GM18520 (cell line): ENCODE results near the gene CEP83.
A peak's percentile ranks its signal among the peaks of the same experiment; 100 is the strongest.
"Not testable (repeated sequence)": the region's sequence is repeated elsewhere in the genome, so short reads cannot be mapped to it uniquely, and the experiment has no call there.

Experiments
- ATAC-seq: cut with Tn5 transposase; IDR thresholded peaks from one replicate; pipeline ENCODE4 v1.9.1; 2021; ENCODE audit not compliant: unreplicated experiment

CEP83 gene

DNA sequence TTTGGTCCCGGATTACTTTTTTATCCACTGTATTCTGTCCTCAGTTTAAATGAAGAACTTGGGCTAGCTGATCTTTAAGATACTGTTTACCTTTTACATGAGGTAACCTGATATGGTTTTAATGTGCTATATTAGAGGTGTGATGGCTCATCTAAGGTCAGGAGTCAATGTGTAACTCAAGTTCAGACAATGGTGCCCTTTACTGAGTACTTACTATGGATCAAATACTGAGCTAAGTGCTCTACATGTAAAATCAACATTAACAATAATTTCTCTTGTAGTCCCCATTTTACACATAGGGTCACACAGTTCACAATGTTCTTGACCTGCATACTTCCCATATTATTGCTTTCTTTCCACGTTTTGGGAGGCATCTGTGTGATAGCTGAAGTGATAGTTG is 79.2 kb downstream of the CEP83 start:
- ATAC-seq, result no peak

DNA sequence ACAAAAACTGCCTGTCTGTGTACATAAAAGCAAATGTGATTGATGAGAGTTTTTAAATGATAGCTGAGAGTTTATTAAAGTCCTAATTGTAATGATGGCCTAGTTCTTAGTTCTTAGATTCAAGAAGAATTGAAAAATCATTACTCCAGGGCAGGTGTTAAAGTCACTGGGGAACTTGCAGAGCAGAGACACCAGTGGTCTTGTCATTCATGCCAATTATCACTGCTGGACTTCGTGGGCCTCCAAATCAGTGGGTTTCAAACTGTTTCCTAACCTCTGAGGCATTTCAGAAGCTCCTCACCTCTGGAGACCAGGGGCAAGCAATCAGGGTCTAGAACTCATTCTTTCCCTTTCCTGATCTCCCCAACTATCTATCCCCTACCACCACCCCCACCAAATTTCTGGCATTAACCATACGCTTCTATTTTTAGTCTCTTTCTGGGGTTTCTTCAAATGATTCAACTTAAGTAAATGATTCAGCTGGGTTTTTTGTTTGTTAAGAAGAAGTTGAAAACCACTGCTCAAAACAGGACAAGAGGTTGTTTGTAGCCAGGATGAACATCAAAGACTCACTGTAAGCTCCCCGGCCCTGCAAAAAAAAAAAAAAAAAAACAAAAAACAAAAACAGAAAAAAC is 80.1 kb downstream of the CEP83 start:
- ATAC-seq, result no peak

DNA sequence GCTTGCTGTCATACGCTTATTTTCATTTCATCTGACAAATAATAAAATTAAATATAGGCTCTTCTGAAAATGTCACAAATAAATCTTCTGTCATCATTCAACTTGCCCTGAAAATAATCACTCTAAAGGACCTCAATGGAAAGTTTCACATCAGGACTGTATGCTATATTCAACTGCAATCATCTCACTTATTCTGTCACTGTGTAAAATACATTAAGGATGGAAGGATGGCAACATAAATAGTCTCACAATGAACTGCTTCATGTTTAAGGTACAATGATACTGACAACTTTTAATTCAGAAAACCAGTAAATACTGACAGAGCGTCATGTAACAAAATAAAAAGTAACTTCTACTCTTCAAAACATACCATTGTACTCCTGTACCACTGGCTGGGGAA is 82.1 kb downstream of the CEP83 start:
- no peak for ATAC-seq

DNA sequence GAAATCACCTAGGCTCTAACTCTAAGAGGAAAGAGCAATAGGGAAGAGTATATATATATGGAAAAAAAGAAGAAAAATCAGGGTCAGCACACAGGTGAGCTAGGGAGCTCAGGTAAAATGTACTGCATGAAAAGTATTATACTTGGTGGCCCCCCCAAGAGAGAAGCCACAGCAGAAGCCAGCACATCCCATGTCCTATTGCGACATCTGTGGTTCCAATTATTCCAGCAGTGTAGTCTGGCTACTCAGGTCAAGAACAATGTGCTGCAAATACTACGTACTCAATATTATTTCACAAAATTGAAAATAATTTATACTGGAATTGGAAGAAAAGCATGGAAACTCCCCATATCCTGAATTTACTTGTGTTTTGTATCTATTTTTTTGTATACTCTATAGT is 85.5 kb downstream of the CEP83 start:
- ATAC-seq, result no peak

DNA sequence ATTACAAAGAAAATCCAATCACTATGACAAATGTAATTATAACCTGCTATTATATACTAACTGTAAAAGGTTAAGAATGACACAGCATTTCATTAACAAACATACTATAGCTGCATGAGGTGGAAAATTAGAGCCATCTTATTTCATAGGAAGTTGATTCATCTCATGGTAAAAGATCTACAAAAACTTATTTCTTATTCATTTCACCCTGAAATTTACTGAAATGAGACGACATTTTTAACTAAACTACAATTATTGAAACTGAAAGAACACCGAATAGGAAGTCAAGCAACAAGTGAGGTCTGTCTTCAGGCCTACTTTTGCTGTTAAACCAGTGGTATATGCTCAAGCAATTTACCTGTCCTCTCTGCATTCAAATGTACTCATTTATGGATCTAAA is 87.2 kb downstream of the CEP83 start:
- no peak for ATAC-seq

DNA sequence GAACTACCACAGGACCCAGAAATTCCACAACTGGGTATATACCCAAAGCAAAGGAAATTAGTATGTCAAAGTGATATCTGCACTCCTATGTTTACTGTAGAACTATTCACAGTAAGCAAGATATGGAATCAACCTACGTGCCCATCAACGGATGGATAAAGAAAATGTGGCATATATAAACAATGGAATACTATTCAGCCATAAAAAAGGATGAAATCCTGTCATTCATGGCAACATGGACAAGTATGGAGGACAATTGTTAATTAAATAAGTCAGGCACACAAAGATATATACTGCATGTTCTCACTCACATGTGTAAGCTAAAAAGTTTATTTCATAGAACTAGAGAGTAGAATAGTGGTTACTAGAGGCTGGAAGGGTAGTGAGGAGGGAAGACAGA is 97.0 kb downstream of the CEP83 start:
- no peak for ATAC-seq

DNA sequence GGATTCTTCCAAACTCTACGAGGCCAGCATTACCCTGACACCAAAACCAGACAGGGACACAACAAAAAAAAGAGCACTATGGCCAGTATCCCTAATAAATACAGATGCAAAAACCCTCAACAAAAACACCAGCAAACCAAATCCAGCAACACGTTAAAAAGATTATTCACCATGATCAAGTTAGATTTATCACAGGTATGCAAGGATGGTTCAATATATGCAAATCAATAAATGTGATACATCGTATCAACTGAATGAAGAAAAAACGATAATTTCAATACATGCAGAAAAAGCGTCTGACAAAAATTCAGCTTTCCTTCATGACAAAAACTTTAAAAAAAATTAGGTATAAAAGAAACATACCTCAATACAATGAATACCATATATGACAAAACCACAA is 99.9 kb downstream of the CEP83 start:
- no peak for ATAC-seq

DNA sequence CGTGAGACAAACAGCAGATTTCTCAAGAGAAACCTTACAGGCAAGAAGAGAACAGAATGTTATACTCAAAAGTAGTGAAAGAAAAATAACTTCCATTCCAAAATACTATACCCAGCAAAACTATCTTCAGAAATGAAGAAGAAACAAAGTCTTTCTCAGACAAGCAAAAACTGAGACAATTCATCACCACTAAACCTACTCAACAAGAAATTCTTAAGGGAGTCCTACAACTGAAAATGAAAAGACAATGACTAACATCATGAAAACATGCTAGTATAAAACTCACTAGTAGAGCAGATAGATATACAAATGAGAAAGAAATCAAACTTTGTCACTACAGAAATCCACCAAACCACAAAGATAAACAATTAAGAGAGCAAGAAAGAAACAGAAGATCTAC is 106.5 kb downstream of the CEP83 start:
- no peak for ATAC-seq

DNA sequence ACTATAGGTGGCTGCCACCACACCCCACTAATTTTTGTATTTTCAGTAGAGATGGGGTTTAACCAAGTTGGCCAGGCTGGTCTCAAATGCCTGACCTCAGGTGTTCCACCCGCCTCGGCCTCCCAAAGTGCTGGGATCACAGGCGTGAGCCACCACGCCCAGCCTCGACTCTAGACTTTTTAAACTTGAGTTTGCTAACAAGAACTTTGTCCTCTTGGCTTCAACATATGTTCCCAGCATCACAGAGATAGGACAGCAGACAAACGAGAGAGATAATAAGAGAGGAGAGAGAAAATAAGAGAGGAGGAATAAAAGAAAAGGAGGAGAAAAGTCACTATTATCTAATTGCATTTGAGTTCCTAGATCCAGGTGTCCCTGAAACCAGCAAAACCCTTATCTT is 119.1 kb downstream of the CEP83 start:
- ATAC-seq, result no peak

DNA sequence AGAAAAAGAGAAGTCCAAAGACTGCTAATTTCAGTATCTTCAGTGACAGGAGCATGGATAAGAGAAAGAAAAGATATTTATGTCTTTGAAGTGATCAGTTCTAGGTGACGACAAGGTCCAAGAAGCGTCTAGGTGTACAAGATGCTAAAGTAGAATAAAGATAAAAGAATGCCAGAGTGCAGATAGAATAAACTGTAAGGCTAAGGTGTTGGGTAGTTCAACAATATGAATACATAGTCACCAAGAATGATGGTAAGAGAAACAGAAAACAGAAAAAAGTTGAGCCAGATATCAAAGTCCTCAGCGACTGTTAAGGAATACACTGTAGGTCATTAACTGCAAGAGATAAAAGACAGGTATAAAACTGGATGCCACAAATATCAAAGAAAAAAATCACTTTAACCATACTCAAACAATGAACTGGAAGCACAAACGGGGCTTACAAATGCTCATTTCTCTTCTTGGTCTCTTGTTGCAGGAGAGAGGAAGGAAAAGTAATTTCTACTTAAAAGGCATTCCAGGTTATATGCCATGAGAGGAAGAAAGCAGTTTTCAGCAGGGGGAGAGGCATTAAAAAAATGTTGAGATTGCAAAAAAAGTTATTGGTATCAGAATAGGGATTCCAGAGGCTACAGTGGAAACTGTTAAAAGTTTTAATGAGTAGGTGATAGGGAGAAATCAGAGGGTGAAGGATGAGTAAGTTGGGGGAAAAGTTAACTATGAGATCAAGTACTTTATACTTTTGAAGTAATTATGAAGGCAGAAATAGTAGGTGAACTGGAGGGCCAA is 121.5 kb downstream of the CEP83 start:
- no peak for ATAC-seq

DNA sequence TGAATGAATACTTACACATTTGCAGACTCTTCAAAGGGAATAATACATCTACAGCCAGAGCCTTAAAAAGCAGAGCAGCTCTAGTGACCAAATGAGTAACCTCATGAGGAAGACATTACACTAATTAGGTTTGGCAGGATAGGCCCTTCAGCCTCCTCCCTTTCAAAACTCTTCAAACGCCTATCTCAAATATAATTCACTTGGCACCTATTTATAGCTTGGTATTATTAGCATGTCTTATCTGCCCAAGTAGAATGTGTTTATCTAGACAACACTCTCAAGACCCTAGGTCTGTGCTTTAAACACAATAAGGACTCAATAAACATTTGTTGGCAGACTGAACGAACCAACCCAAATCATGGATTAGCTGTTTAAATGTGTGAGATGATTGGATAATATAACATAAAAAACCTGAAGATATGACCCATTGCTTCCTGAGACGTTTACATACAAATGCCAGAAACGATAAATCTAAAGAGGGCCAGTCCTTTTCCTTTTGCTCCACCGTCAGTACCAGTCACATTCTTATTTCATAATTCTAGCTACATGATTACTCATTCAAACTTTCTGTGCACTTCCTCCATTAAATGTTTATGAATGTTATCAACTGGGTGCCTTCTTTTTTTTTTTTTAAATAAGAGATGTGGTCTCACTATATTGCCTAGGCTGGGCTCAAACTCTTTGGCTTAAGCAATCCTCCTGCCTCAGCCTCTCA is 123.3 kb downstream of the CEP83 start:
- ATAC-seq, result no peak

DNA sequence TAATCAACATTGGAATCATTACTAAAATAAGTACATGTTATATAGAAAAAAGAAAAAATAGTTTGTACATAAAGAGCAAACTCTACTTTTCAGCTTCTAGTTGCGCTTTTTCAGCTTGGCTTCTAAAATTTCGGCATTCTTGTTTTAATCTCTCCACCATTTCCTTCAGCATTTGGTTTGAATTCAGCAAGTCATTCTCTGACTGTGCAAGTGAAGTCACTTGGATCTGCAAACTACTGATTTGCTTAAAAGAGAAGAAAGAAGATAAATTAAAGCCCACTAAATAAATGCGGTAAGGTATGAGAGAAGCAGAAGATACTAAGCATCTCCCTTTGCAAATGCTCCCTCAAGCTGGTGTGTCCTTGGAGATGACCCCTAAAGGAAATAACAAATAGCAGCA is 126.3 kb downstream of the CEP83 start:
- ATAC-seq, result no peak

DNA sequence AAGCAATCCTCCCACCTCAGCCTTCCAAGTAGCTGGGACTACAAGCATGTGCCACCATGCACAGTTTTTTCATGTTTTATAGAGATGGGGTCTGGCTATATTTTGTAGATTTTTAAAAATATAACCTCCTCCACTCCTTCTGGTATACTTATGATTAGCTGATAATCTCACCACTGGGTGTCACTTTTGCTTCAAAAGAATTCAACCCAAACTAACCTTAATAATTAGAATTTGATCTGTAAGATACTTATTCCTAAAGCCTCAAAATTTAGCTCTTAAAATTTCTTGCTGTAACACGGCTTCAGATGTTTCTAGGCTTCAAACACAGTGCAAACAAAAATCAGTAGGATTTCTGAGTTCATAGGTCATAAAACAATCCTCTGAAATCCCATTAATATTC is 130.3 kb downstream of the CEP83 start:
- no peak for ATAC-seq

DNA sequence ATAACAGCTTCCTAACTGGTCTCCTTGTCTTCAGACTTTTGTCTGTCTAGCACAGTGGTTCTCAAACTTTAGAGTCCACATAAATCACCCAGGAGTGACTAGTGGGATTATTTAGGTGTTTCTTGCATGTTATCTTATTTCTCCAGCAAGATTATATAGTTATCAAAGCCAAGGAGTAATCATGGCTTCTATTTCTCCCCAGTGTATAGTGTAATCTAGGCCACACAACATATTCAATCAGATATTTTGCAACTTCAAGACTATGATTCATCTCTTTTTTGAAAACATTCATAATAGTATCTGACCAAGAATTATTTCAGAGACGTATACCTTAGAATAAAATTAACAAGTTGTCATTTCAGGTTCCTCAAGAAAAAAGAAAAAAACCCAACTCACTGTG is 131.9 kb downstream of the CEP83 start:
- no peak for ATAC-seq

DNA sequence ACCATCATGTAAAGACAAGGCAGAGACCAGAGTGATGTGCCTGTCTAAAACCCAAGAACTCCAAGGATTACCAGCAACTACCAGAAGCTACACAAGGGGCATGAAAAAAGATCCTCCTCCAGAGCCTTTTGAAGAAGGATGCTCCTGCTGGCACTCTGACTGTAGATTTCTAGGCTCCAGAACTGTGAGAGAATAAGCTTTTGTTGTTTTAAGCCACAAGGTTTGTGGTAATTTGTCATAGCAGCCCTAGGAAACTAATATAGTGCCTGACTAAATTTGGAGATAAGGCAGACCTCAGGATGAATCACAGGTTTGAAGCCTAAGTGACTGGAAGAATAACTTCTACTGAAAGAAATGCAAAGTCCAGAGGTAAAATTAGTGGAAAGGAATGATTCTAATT is 132.9 kb downstream of the CEP83 start:
- ATAC-seq, result no peak

DNA sequence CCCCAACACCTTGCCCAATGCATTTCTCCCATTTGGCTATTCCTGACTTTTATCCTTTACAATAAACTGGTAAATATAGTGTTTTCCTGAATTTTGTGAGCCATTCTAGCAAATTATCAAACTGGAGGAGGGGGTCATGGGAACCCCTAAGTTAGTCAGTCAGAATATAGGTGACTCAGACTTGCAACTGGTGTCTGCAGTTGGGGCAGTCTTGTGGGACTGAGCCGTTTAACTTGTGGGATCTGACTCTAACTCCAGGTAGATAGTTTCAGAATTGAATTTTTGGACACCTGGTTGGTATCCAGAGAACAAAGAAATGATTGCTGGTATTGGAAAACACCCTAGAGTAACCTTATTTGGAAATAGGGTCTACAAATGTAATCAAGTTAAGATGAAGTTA is 133.4 kb downstream of the CEP83 start:
- ATAC-seq, result no peak

DNA sequence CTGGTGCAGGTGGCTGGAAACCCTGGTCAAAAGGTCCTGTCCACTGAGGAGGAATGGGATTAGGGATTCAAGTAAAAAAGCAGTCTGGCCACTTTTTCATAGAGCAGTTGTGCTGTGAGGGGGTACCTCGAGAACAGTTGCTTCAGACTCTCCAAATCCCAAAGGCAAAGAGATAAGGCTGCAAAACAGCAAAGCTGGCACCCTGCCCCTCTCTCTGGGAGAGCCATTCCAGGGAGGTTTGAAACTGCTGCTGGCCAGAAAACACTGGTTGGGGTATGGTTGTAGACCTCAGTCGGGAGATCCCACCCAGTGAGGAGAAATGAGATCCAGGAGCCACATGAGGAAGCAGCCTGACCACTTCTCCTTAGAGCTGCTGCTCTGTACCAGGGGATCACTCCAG is 137.3 kb downstream of the CEP83 start:
- ATAC-seq, result no peak

DNA sequence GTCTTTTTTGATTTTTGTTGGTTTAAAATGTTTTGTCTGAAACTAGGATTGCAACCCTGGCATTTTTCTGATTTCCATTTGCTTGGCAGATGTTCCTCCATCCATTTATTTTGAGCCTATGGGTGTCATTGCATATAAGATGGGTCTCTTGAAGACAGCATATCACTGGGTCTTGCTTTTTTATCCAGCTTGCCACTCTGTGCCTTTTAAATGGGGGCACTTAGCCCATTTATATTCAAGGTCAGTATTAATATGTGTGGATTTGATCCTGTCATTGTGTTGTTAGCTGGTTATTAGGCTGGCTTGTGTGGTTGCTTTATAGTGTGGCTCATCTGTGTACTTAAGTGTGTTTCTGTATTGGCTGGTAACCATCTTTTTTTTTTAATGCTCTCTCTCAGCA is 139.6 kb downstream of the CEP83 start:
- ATAC-seq, result no peak

DNA sequence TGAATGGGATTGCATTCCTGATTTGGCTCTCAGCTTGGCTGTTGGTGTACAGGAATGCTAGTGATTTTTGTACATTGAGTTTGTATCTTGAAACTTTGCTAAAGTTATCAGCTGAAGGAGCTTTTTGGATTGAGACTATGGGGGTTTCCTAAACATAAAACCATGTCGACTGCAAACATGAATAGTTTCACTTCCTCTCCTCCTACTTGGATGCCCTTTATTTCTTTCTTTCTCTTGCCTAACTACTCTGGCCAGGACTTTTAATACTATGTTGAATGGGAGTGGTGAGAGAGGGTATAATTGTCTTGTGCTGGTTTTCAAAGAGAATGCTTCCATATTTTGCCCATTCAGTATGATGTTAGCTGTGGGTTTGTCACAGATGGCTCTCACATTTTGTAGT is 141.5 kb downstream of the CEP83 start:
- ATAC-seq, result no peak

DNA sequence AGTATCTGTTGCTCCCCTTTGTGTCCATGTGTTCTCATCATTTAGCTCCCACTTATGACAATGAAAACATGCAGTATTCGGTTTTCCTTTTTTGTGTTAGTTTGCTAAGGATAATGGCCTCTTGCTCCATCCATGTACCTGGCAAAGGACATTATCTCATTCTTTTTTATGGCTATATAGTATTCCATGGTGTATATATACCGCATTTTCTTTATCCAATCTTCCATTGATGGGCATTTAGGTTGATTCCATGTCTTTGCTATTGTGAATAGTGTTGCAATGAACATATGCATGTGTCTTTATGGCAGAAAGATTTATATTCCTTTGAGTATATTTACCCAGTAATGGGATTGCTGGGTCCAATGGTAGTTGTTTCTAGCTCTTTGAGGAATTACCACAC is 143.1 kb downstream of the CEP83 start:
- ATAC-seq, result not testable (repeated sequence)

DNA sequence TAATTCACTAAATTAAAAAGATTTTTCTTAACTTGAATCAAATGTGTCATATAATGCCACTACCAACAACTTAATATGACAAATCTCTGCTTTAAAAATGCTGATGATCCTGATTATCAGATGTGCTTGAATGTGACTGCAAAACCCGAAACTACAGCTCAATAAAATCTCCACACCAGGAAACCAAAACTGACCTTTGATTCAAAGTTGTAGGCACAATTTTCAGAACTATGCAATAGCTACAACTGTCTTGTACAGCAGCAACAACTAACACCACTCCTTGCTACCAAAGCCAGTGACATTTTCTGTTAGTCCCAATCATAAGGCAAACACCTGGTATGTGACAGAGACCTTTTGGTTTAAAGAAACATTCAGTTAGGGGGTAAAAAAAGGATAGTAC is 147.3 kb downstream of the CEP83 start:
- ATAC-seq, result no peak

DNA sequence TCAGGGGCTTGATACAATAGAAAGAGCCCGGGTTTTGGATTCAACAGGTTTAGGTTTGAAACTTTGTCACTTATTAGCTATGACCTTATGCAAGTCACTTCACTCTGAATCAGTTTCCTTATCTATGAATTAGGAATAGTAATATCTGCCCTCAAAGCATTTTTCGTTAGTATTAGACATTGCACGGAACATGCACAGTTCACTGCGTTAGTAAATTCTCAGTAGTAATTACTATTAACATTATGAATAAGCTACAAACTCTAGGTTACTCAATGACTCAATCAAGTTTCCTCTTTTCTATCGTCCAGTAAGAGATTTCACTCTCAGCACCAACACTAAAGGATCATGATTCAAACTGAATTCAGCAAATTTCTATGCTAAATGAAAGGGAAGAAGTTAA is 150.3 kb downstream of the CEP83 start:
- ATAC-seq, result peak; percentile 68
